ENCODE data around the gene TARDBP. TPM values are rescaled to one million over a fixed set of nuclear protein-coding genes. Genes with fewer than 3 reads are reported as not detected.

The TARDBP gene
- total and polyA plus RNA-seq, 9 donors, result 106 to 175 (median 143) TPM

- H3K4me3 ChIP-seq, result no peak overlapping the region
- no peak overlapping the region for H3K27ac ChIP-seq
- no peaks in the 10 kb centered on the region for H3K4me1 ChIP-seq (ENCODE audit: insufficient read depth)
- no peaks in the 10 kb centered on the region for H3K27me3 ChIP-seq
- 65 to 69% (median 68%) methylated on average over 18 to 19 of the region's 19 CpGs for WGBS, 3 donors
- no peak for DNase-seq
- H3K9me3 ChIP-seq, result no peaks in the 10 kb centered on the region
- H3K36me3 ChIP-seq, result no peaks in the 10 kb centered on the region
- no peak for TF ChIP-seq EP300 (IDR thresholded peaks at IDR 0.05)
- intact Hi-C loops (cut with DNase I), result loop anchor here in 1 of 4 donors (5.0 kb wide), 1 partner anchor 604 kb away; no protein-coding TSS in a partner anchor
Measured at GRCh38 chr1:11042995-11043874, 30.8 kb downstream of the TARDBP start.

GRCh38 chr1:11044086-11044848 is 31.8 kb downstream of the TARDBP start:
- 69 to 79% (median 76%) methylated on average over 16 of the region's 16 CpGs for WGBS, 3 donors
- no peaks in the 10 kb centered on the region for H3K27me3 ChIP-seq
- no peaks in the 10 kb centered on the region for H3K4me1 ChIP-seq (ENCODE audit: insufficient read depth)
- H3K36me3 ChIP-seq, result no peaks in the 10 kb centered on the region
- DNase-seq, result no peak
- no peak overlapping the region for H3K27ac ChIP-seq
- no peak overlapping the region for H3K4me3 ChIP-seq
- H3K9me3 ChIP-seq, result no peaks in the 10 kb centered on the region
- intact Hi-C loops (cut with DNase I), result loop anchor here in 1 of 4 donors (5.0 kb wide), 1 partner anchor 603 kb away; no protein-coding TSS in a partner anchor
- no peak for TF ChIP-seq EP300 (IDR thresholded peaks at IDR 0.05)
- TF ChIP-seq POLR2A (IDR thresholded peaks at IDR 0.05), result no peak
- no peak for TF ChIP-seq CTCF (IDR thresholded peaks at IDR 0.05)

GRCh38 chr1:11044849-11045427 is 32.5 kb downstream of the TARDBP start:
- Histone ChIP-seq H3K27me3 (no peaks in the 10 kb centered on the region), H3K4me1 (ENCODE audit: insufficient read depth) (no peaks in the 10 kb centered on the region), H3K9me3 (no peaks in the 10 kb centered on the region), H3K27ac (no peak overlapping the region), H3K36me3 (no peaks in the 10 kb centered on the region), H3K4me3 (no peak overlapping the region)
- WGBS, 3 donors, result 77 to 83% (median 82%) methylated on average over 16 of the region's 16 CpGs
- TF ChIP-seq CTCF (IDR thresholded peaks at IDR 0.05) (no peak), POLR2A (IDR thresholded peaks at IDR 0.05) (no peak), EP300 (IDR thresholded peaks at IDR 0.05) (no peak)
- DNase-seq, result no peak
- intact Hi-C loops (cut with DNase I), result loop anchor here in 1 of 4 donors (5.0 kb wide), 1 partner anchor 602 kb away; no protein-coding TSS in a partner anchor

- H3K27ac ChIP-seq, result no peak overlapping the region
- no peaks in the 10 kb centered on the region for H3K36me3 ChIP-seq
- WGBS, 3 donors, result 42 to 48% (median 48%) methylated on average over 32 of the region's 32 CpGs
- H3K4me1 ChIP-seq (ENCODE audit: insufficient read depth), result no peaks in the 10 kb centered on the region
- peak in 1 of 5 donors; percentile 26 for DNase-seq
- H3K4me3 ChIP-seq, result no peak overlapping the region
- no peaks in the 10 kb centered on the region for H3K27me3 ChIP-seq
- no peaks in the 10 kb centered on the region for H3K9me3 ChIP-seq
- TF ChIP-seq EP300 (IDR thresholded peaks at IDR 0.05) (no peak), POLR2A (IDR thresholded peaks at IDR 0.05) (no peak), CTCF (IDR thresholded peaks at IDR 0.05) (no peak)
- intact Hi-C loops (cut with DNase I), result no loop called here
Measured at GRCh38 chr1:11045428-11046269, 33.2 kb downstream of the TARDBP start.
